Activated CD8-positive, alpha-beta T cell treated with anti-CD3 and anti-CD28 coated beads for 36 hours (primary cell): Measurements from ENCODE around the gene ZBTB45. TPM values are rescaled to one million over a fixed set of nuclear protein-coding genes. Genes with fewer than 3 reads are reported as not detected.

Experiments used
- ATAC-seq: fragments of 200-7000 bp; cut with Tn5 transposase; one replicate; pipeline ENCODE4 v1.10.0; 2021; ENCODE audit warnings: mild to moderate bottlenecking, moderate library complexity
- CTCF ChIA-PET: fragments of 350-600 bp; sonication (Branson Sonifier 250); formaldehyde crosslinking; loops from one replicate; lab custom pipeline; 2021; ENCODE audit warnings: antibody characterized with exemption; lab: Charles Lee
- POLR2A ChIA-PET: fragments of 350-600 bp; sonication (Branson Sonifier 250); formaldehyde crosslinking; loops from one replicate; lab custom pipeline; 2021; ENCODE audit warnings: antibody characterized with exemption; lab: Charles Lee
- DNase-seq: peaks from one replicate; pipeline ENCODE4 v3.0.0-alpha.2; 2020
- H3K27ac Mint-ChIP-seq: one replicate; pipeline ENCODE4 v1.8.0; 2021; ENCODE audit warnings: mild to moderate bottlenecking, mixed read lengths
- H3K27me3 Mint-ChIP-seq: one replicate; pipeline ENCODE4 v1.8.0; 2021; ENCODE audit warnings: mixed read lengths
- H3K36me3 Mint-ChIP-seq: one replicate; pipeline ENCODE4 v1.8.0; 2021; ENCODE audit warnings: low read depth, mixed read lengths
- H3K4me1 Mint-ChIP-seq: one replicate; pipeline ENCODE4 v1.8.0; 2021; ENCODE audit warnings: low read depth, mixed read lengths
- H3K4me3 Mint-ChIP-seq: one replicate; pipeline ENCODE4 v1.8.0; 2021; ENCODE audit warnings: mild to moderate bottlenecking, moderate library complexity, mixed read lengths
- H3K9me3 Mint-ChIP-seq: one replicate; pipeline ENCODE4 v1.8.0; 2021; ENCODE audit warnings: mixed read lengths
- CTCF ChIP-seq: fragments of 200-600 bp; IDR thresholded peaks from one replicate; pipeline ENCODE4 v1.8.0; 2022; ENCODE audit warnings: antibody characterized with exemption, mild to moderate bottlenecking
- intact Hi-C: fragments of 100-400 bp; cut with micrococcal nuclease; formaldehyde crosslinking; loops from one replicate; pipeline ENCODE4 v1.10.0; 2022
- total RNA-seq, 2 experiments: library from RNA; stranded (reverse); gene quantifications; one replicate each; pipeline ENCODE4 v1.2.3, GENCODE V29; 2021

The ZBTB45 gene
- total RNA-seq, 2 experiments from 2014 or later, result 7.4 to 7.9 TPM

GRCh38 chr19:58475714-58476497 is 43.7 kb downstream of the ZBTB45 start, which contains the start of gene ZNF446:
Gene ZNF446, plus strand, starts transcription at chr19:58476352. Its CDS starts 867 bp downstream, at chr19:58477219.
- TF ChIP-seq CTCF, result no peak
- CTCF ChIA-PET, result interaction anchor here (1.1 kb wide), 1 partner anchor 44 kb away, joined by 6 read pairs; the partner anchor contains the start of gene ZBTB45
- Mint-ChIP-seq H3K27me3 (no peaks in the 10 kb centered on the region), H3K4me1 (peaks cover 32% of the 10 kb centered on the region), H3K27ac (peak within 1 kb of the TSS; percentile 98), H3K9me3 (no peaks in the 10 kb centered on the region), H3K36me3 (peaks cover 9% of the 10 kb centered on the region), H3K4me3 (peak within 1 kb of the TSS; percentile 82)
- POLR2A ChIA-PET, result interaction anchor here (0.7 to 2.6 kb wide), 12 partner anchors 10 to 100 kb away, joined by 3 to 11 read pairs (median 5); partner anchors contain the start of genes CHMP2A, TRIM28, ZBTB45 and ZNF324
- ATAC-seq, result peak; percentile 87
- intact Hi-C loops, result no loop called here
- DNase-seq, result peak; percentile 98

GRCh38 chr19:58474997-58475713 is 44.5 kb downstream of the ZBTB45 start:
- intact Hi-C loops, result no loop called here
- no peaks in the 10 kb centered on the region for H3K27me3 Mint-ChIP-seq

GRCh38 chr19:58474291-58474996 is 45.2 kb downstream of the ZBTB45 start:
- ChIA-PET CTCF (no interaction called here), POLR2A (interaction anchor here (0.7 to 2.6 kb wide), 4 partner anchors 8 to 178 kb away, joined by 3 to 11 read pairs (median 4); partner anchors contain the start of genes ZBTB45 and ZNF324)
- no peak for DNase-seq
- Mint-ChIP-seq H3K4me3 (peak overlapping the region; percentile 82), H3K27me3 (no peaks in the 10 kb centered on the region), H3K9me3 (no peaks in the 10 kb centered on the region), H3K27ac (no peak overlapping the region), H3K4me1 (peaks cover 33% of the 10 kb centered on the region), H3K36me3 (peaks cover 19% of the 10 kb centered on the region)
- intact Hi-C loops, result no loop called here
- ATAC-seq, result no peak
- no peak for TF ChIP-seq CTCF

More at GRCh38 chr19:58474997-58475713, 44.5 kb downstream of the ZBTB45 start:
- ATAC-seq (peak; percentile 9), DNase-seq (no peak)
- Mint-ChIP-seq H3K36me3 (peaks cover 16% of the 10 kb centered on the region), H3K27ac (peak overlapping the region; percentile 98), H3K4me1 (peaks cover 32% of the 10 kb centered on the region), H3K9me3 (no peaks in the 10 kb centered on the region), H3K4me3 (peak overlapping the region; percentile 82)
- ChIA-PET POLR2A (interaction anchor here (0.7 to 2.6 kb wide), 9 partner anchors 9 to 178 kb away, joined by 3 to 11 read pairs (median 5); partner anchors contain the start of genes TRIM28, ZBTB45 and ZNF324), CTCF (no interaction called here)
- TF ChIP-seq CTCF, result no peak

- H3K9me3 Mint-ChIP-seq, result no peaks in the 10 kb centered on the region
- intact Hi-C loops, result no loop called here
- peaks cover 17% of the 10 kb centered on the region for H3K36me3 Mint-ChIP-seq
- no peak for TF ChIP-seq CTCF
- no peak overlapping the region for H3K27ac Mint-ChIP-seq
- DNase-seq (no peak), ATAC-seq (no peak)
- H3K27me3 Mint-ChIP-seq, result no peaks in the 10 kb centered on the region
- POLR2A ChIA-PET, result no interaction called here
- peaks cover 38% of the 10 kb centered on the region for H3K4me1 Mint-ChIP-seq
- H3K4me3 Mint-ChIP-seq, result no peak overlapping the region
- CTCF ChIA-PET, result no interaction called here
Measured at GRCh38 chr19:58473775-58474174, 45.8 kb downstream of the ZBTB45 start.
